Naive thymus-derived CD8-positive, alpha-beta T cell (primary cell): ENCODE data around the gene BCL2L15. TPM values are rescaled to one million over a fixed set of nuclear protein-coding genes. Genes with fewer than 3 reads are reported as not detected.

Experiments used
- ATAC-seq, 2 donors: fragments of 150-1000 bp; cut with Tn5 transposase in 1 of 2; sonication (Bioruptor Pico), chemical (Tn5 transposase) in 1 of 2; 1 replicate in 1 of 2; 2 replicates in 1 of 2; pipeline ENCODE4 v1.10.0; 2021; ENCODE audit warnings: mild to moderate bottlenecking in 2 of 2, moderate library complexity in 2 of 2
- POLR2A ChIA-PET: fragments of 350-600 bp; sonication (Branson Sonifier 250); formaldehyde crosslinking; loops from one replicate; lab custom pipeline; 2021; ENCODE audit warnings: antibody characterized with exemption; lab: Charles Lee
- DNase-seq, 10 donors: peaks; one replicate each; pipeline versions ENCODE4 v3.0.0 to v3.0.0-alpha.2; 2020 to 2022
- H3K27ac Mint-ChIP-seq, 10 donors: one replicate each; pipeline ENCODE4 v1.8.0; 2020 to 2022; ENCODE audit warnings: mild to moderate bottlenecking in 10 of 10, mixed read lengths in 10 of 10, moderate library complexity in 4 of 10, inconsistent platforms in 1 of 10
- H3K27me3 Mint-ChIP-seq, 5 donors: one replicate each; pipeline ENCODE4 v1.8.0; 2021 to 2022; ENCODE audit warnings: mixed read lengths in 5 of 5
- H3K36me3 Mint-ChIP-seq, 3 donors: one replicate each; pipeline ENCODE4 v1.8.0; 2020 to 2022; ENCODE audit warnings: mixed read lengths in 3 of 3, mild to moderate bottlenecking in 2 of 3, inconsistent platforms in 1 of 3
- H3K4me1 Mint-ChIP-seq, 4 donors: one replicate each; pipeline ENCODE4 v1.8.0; 2021 to 2022; ENCODE audit warnings: mixed read lengths in 4 of 4
- H3K4me3 Mint-ChIP-seq, 10 donors: one replicate each; pipeline ENCODE4 v1.8.0; 2020 to 2022; ENCODE audit warnings: mild to moderate bottlenecking in 10 of 10, mixed read lengths in 10 of 10, moderate library complexity in 6 of 10, inconsistent platforms in 1 of 10
- H3K9me3 Mint-ChIP-seq, 9 donors: one replicate each; pipeline ENCODE4 v1.8.0; 2020 to 2022; ENCODE audit warnings: mixed read lengths in 9 of 9, mild to moderate bottlenecking in 3 of 9, inconsistent platforms in 1 of 9, moderate library complexity in 1 of 9
- polyA plus RNA-seq, 3 donors: library from polyadenylated mRNA; unstranded; fragments of 300-500 nt; fragmentation: Illumina TruSeq; gene quantifications; one replicate each; pipeline ENCODE4 v1.2.3, GENCODE V29; 2021
- total RNA-seq, 8 experiments: library from RNA in 2 of 8; stranded (reverse) in 2 of 8; gene quantifications; one replicate each; pipeline ENCODE4 v1.2.3 and lab custom pipeline; 2021 to 2026

Gene BCL2L15
- total and polyA plus RNA-seq, 5 experiments from 2014 or later, result 0.03 to 3.3 (median 1.3) TPM; not detected in 2

- POLR2A ChIA-PET, result interaction anchor here (1.4 kb wide), 1 partner anchor 21 kb away, joined by 3 read pairs; no protein-coding TSS in a partner anchor
- Mint-ChIP-seq H3K27ac (peak overlapping the region in 2 of 10 donors; percentile 15 to 25), H3K9me3 (peaks cover 0 to 2% (median 0%) of the 10 kb centered on the region in 9 donors), H3K4me3 (no peak overlapping the region), H3K4me1 (peaks cover 5 to 15% (median 12%) of the 10 kb centered on the region in 4 donors), H3K27me3 (no peaks in the 10 kb centered on the region), H3K36me3 (peaks cover 19 to 46% (median 21%) of the 10 kb centered on the region in 3 donors)
- DNase-seq (no peak), ATAC-seq (no peak)
Measured at GRCh38 chr1:113849072-113849471, 38.3 kb downstream of the BCL2L15 start.

GRCh38 chr1:113846391-113847035 is 40.9 kb downstream of the BCL2L15 start:
- POLR2A ChIA-PET, result no interaction called here
- Mint-ChIP-seq H3K9me3 (peaks cover 0 to 2% (median 0%) of the 10 kb centered on the region in 9 donors), H3K27ac (peak overlapping the region in 3 of 10 donors; percentile 18 to 80 (median 25)), H3K36me3 (peaks cover 17 to 56% (median 21%) of the 10 kb centered on the region in 3 donors), H3K4me3 (no peak overlapping the region), H3K4me1 (peaks cover 5 to 15% (median 12%) of the 10 kb centered on the region in 4 donors), H3K27me3 (no peaks in the 10 kb centered on the region)
- ATAC-seq, result no peak
- no peak for DNase-seq

- Mint-ChIP-seq H3K9me3 (no peaks in the 10 kb centered on the region), H3K36me3 (peaks cover 9 to 63% (median 19%) of the 10 kb centered on the region in 3 donors), H3K27me3 (no peaks in the 10 kb centered on the region), H3K4me1 (peaks cover 0 to 6% (median 0%) of the 10 kb centered on the region in 4 donors), H3K4me3 (no peak overlapping the region), H3K27ac (peak overlapping the region in 2 of 10 donors; percentile 51 to 64)
- POLR2A ChIA-PET, result interaction anchor here (1.8 kb wide), 1 partner anchor 69 kb away, joined by 13 read pairs; the partner anchor contains the start of genes AP4B1 and DCLRE1B
- DNase-seq (no peak), ATAC-seq (no peak)
Measured at GRCh38 chr1:113836534-113836933, 50.8 kb downstream of the BCL2L15 start.

GRCh38 chr1:113835686-113836290 is 51.6 kb downstream of the BCL2L15 start:
- H3K27me3 Mint-ChIP-seq, result no peaks in the 10 kb centered on the region
- DNase-seq, result peak in 5 of 10 donors; percentile 21 to 70 (median 61)
- no peaks in the 10 kb centered on the region for H3K9me3 Mint-ChIP-seq
- H3K36me3 Mint-ChIP-seq, result peaks cover 5 to 62% (median 18%) of the 10 kb centered on the region in 3 donors
- H3K27ac Mint-ChIP-seq, result peak overlapping the region in 3 of 10 donors; percentile 48 to 64 (median 51)
- H3K4me1 Mint-ChIP-seq, result peaks cover 0 to 6% (median 1%) of the 10 kb centered on the region in 4 donors
- no peak overlapping the region for H3K4me3 Mint-ChIP-seq
- POLR2A ChIA-PET, result interaction anchor here (0.6 to 1.8 kb wide), 2 partner anchors 55 to 69 kb away, joined by 3 to 13 read pairs; partner anchors contain the start of genes AP4B1 and DCLRE1B
- ATAC-seq, result no peak

GRCh38 chr1:113834716-113835115 is 52.7 kb downstream of the BCL2L15 start:
- H3K27me3 Mint-ChIP-seq, result no peaks in the 10 kb centered on the region
- H3K27ac Mint-ChIP-seq, result peak overlapping the region in 1 of 10 donors; percentile 33
- peaks cover 0 to 58% (median 15%) of the 10 kb centered on the region in 3 donors for H3K36me3 Mint-ChIP-seq
- H3K4me3 Mint-ChIP-seq, result no peak overlapping the region
- ATAC-seq, result no peak
- H3K9me3 Mint-ChIP-seq, result no peaks in the 10 kb centered on the region
- POLR2A ChIA-PET, result interaction anchor here (1.8 kb wide), 1 partner anchor 70 kb away, joined by 13 read pairs; the partner anchor contains the start of genes AP4B1 and DCLRE1B
- DNase-seq, result no peak
- peaks cover 0 to 6% (median 1%) of the 10 kb centered on the region in 4 donors for H3K4me1 Mint-ChIP-seq

Other genes starting within 250 kb of the BCL2L15 start
- gene PHTF1, start 128.1 kb downstream of the BCL2L15 start, total RNA-seq, result 1 to 10 TPM; 7.7 to 9.9 TPM
- gene PHTF1, start 128.1 kb downstream of the BCL2L15 start, polyA plus RNA-seq, result 1 to 10 TPM; 1.9 to 4.3 (median 3.1) TPM
- gene RSBN1, start 75.1 kb downstream of the BCL2L15 start, total RNA-seq, result 10 to 100 TPM; 53.6 to 56.3 TPM
- gene RSBN1, start 75.1 kb downstream of the BCL2L15 start, polyA plus RNA-seq, result 10 to 100 TPM; 34.8 to 39.1 (median 37.5) TPM
- 10 to 100 TPM; 26.6 to 27.3 TPM for gene PTPN22, start 15.9 kb downstream of the BCL2L15 start, total RNA-seq
- gene PTPN22, start 15.9 kb downstream of the BCL2L15 start, polyA plus RNA-seq, result 10 to 100 TPM; 32.0 to 59.6 (median 40.1) TPM
- 10 to 100 TPM; 65.1 to 75.2 TPM for gene AP4B1, start 17.2 kb upstream of the BCL2L15 start, total RNA-seq
- gene AP4B1, start 17.2 kb upstream of the BCL2L15 start, polyA plus RNA-seq, result 1 to 10 TPM; 7.9 to 9.6 (median 8.6) TPM
- gene DCLRE1B, start 17.7 kb upstream of the BCL2L15 start, total RNA-seq, result 1 to 10 TPM; 5.2 to 5.5 TPM
- gene DCLRE1B, start 17.7 kb upstream of the BCL2L15 start, polyA plus RNA-seq, result 1 to 10 TPM; 3.7 to 5.2 (median 4.5) TPM
- 100 to 1,000 TPM; 123 to 138 TPM for gene HIPK1, start 41.7 kb upstream of the BCL2L15 start, total RNA-seq
- gene HIPK1, start 41.7 kb upstream of the BCL2L15 start, polyA plus RNA-seq, result 10 to 100 TPM; 14.5 to 19.3 (median 17.5) TPM
- gene OLFML3, start 91.9 kb upstream of the BCL2L15 start, total RNA-seq, result under 1 TPM; 0.36 to 0.49 TPM
- gene OLFML3, start 91.9 kb upstream of the BCL2L15 start, polyA plus RNA-seq, result not detected